BLaER1 (cell line): ENCODE data around the gene LYZL1.

Experiments
- H3K27ac ChIP-seq: shearing (Covaris generic); formaldehyde crosslinking; 2 replicates; pipeline ENCODE4 v1.8.1; 2022
- H3K27me3 ChIP-seq: shearing (Covaris generic); formaldehyde crosslinking; 2 replicates; pipeline ENCODE4 v1.8.1; 2022
- H3K36me3 ChIP-seq: shearing (Covaris generic); formaldehyde crosslinking; 2 replicates; pipeline ENCODE4 v1.8.1; 2022
- H3K4me1 ChIP-seq: shearing (Covaris generic); formaldehyde crosslinking; 2 replicates; pipeline ENCODE4 v1.8.1; 2022
- H3K4me2 ChIP-seq: shearing (Covaris generic); formaldehyde crosslinking; 2 replicates; pipeline ENCODE4 v1.8.1; 2022
- H3K4me3 ChIP-seq: shearing (Covaris generic); formaldehyde crosslinking; 2 replicates; pipeline ENCODE4 v1.8.1; 2022
- H3K9ac ChIP-seq: shearing (Covaris generic); formaldehyde crosslinking; 2 replicates; pipeline ENCODE4 v1.8.1; 2022
- H3K9me3 ChIP-seq: shearing (Covaris generic); formaldehyde crosslinking; 2 replicates; pipeline ENCODE4 v1.8.1; 2022
- H4K20me1 ChIP-seq: shearing (Covaris generic); formaldehyde crosslinking; 2 replicates; pipeline ENCODE4 v1.8.1; 2022
- Cebpa-rat ChIP-seq: shearing (Covaris generic); IDR thresholded peaks from 2 replicates; pipeline ENCODE4 v1.8.1; 2022

The LYZL1 gene

DNA sequence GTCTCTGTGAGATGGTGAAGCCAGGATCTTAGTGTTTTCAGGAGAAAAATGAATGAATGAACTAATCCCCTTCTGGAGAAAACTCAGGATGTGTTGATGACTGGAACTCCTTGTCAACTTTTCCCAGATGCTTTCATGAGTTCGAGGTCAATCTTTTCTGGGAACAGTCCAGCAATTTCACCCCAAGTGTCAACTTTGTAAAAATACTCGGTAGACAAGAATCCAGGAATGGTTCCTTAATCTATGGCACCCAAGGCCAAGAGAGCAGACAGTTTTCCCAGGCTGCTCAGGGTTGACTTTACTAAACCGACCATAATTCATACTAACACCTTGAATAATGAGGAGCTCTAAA lies 31.1 kb upstream of the LYZL1 start:
- H3K4me3 ChIP-seq, result no peak overlapping the region
- no peak overlapping the region for H3K4me2 ChIP-seq
- H4K20me1 ChIP-seq, result no peaks in the 10 kb centered on the region
- H3K27me3 ChIP-seq, result no peaks in the 10 kb centered on the region
- TF ChIP-seq Cebpa-rat, result no peak
- H3K4me1 ChIP-seq, result peaks cover 32% of the 10 kb centered on the region
- H3K36me3 ChIP-seq, result no peaks in the 10 kb centered on the region
- no peak overlapping the region for H3K9ac ChIP-seq
- no peak overlapping the region for H3K27ac ChIP-seq
- peaks cover 6% of the 10 kb centered on the region; the same call in 1 of the 2 replicates for H3K9me3 ChIP-seq

DNA sequence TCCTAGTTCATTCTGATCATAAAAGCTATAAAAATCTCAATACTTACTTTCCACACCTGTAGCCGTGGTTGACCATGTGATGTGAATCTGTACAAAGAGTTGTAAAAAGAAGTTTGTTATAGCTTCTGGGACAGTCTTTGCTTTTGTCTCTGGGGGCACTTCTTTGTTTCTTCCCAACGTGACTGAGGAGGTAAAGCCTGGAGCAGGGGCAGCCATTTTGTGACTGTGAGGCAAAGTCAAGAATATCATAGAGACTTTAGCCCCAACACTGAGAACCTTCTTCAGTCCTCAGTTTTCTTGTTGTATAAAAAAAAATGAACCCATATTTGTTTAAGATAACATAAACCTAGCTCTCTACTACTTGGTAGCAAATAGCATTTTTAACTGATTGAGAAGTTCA lies 29.4 kb upstream of the LYZL1 start:
- no peaks in the 10 kb centered on the region for H3K27me3 ChIP-seq
- H3K9ac ChIP-seq, result no peak overlapping the region
- H3K27ac ChIP-seq, result no peak overlapping the region
- peaks cover 11% of the 10 kb centered on the region for H3K9me3 ChIP-seq
- H3K4me3 ChIP-seq, result no peak overlapping the region
- no peaks in the 10 kb centered on the region for H3K36me3 ChIP-seq
- H3K4me1 ChIP-seq, result peaks cover 14% of the 10 kb centered on the region
- no peak overlapping the region for H3K4me2 ChIP-seq
- no peaks in the 10 kb centered on the region for H4K20me1 ChIP-seq
- TF ChIP-seq Cebpa-rat, result no peak

DNA sequence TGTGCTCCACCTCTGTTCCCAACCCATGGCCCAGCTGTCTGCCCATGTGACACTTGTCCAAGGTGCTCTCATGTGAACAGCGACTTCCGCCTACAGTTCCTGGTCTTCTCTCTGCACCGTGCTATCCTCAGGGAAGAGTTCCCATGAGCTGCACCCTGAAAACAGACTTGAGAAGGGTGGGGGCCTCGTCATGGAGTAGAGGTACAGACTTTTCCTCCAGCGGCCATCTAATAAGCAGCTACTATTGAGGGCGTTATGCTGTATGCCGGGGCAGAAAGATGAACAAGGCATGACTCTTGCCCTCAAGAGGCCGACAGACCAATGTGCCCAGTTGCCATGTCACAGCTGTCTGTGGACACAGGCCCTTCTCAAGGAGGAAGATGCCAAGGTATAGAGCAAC lies 25.4 kb upstream of the LYZL1 start:
- no peak for TF ChIP-seq Cebpa-rat
- Histone ChIP-seq H4K20me1 (no peaks in the 10 kb centered on the region), H3K27ac (no peak overlapping the region), H3K4me2 (no peak overlapping the region), H3K9ac (no peak overlapping the region), H3K27me3 (no peaks in the 10 kb centered on the region), H3K4me3 (no peak overlapping the region), H3K9me3 (peaks cover 11% of the 10 kb centered on the region), H3K36me3 (no peaks in the 10 kb centered on the region), H3K4me1 (no peaks in the 10 kb centered on the region)

DNA sequence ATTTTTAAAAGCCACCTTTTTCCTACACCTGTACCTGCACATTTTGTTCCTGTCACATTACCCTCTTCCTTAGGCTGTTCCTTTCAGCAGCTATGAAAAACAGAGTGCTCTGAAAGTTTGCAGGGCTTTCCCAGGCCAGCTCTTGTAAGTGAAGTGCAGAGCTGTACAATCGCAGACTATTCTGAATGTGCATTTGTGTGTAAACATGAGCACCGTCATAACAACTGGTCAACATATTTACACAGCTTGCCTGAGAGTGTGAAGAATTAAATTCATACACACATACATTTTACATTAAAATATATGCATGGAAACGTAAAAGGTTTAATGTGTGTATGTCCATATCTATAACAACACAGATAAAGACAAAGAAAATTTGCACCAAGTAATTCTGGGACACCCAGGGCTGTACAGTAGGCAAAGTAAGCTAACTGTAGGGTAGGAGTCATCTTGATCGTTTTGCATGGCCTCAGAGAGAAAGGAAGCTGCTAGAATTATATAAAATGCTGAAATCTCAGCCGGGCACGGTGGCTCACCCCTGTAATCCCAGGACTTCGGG lies 23.6 kb upstream of the LYZL1 start:
- Histone ChIP-seq H3K4me3 (no peak overlapping the region), H3K4me1 (no peaks in the 10 kb centered on the region), H3K27me3 (no peaks in the 10 kb centered on the region), H3K9ac (no peak overlapping the region), H3K27ac (no peak overlapping the region), H3K9me3 (peaks cover 11% of the 10 kb centered on the region), H4K20me1 (no peaks in the 10 kb centered on the region), H3K36me3 (no peaks in the 10 kb centered on the region), H3K4me2 (no peak overlapping the region)
- no peak for TF ChIP-seq Cebpa-rat

DNA sequence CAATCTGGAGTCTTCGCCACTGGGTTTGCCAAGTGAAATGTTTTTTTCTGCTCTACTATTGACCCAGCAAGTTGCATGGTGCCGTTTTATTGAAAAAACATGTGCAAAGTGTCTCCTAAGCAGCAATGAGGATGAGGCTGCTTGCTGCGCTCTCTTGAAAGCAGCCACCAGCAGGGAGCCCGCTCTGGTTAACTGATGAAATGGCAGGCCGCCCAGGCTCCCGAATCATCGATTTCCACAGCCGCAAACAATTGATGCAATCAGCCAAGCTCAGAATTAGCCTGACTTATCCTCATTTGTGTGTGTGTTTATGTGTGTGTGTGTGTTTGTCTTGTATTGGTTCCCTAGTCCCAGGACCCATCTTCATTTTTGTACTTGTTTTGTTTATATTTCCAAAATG lies 22.2 kb upstream of the LYZL1 start:
- Histone ChIP-seq H3K27me3 (no peaks in the 10 kb centered on the region), H3K27ac (no peak overlapping the region), H3K9ac (no peak overlapping the region), H3K4me3 (no peak overlapping the region), H3K36me3 (no peaks in the 10 kb centered on the region), H3K4me2 (no peak overlapping the region), H3K9me3 (peaks cover 9% of the 10 kb centered on the region), H3K4me1 (no peaks in the 10 kb centered on the region), H4K20me1 (no peaks in the 10 kb centered on the region)
- TF ChIP-seq Cebpa-rat, result no peak

DNA sequence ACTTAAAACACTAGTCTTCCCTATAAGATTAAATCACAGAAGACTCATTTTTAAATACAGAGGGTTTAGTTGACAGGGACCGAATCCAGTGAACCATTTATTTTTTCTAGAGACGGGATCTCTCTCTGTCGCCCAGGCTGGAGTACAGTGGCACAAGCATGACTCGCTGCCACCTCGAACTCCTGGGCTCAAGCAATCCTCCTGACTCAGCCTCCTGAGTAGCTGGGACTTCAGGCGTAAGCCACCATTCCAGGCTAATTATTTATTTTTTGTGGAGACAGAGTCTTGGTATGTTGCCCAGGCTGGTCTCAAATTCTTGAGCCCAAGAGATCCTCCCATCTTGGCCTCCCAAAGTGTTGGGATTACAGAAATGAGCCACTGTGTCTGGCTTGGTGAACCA lies 20.9 kb upstream of the LYZL1 start:
- H3K4me3 ChIP-seq, result no peak overlapping the region
- TF ChIP-seq Cebpa-rat, result no peak

DNA sequence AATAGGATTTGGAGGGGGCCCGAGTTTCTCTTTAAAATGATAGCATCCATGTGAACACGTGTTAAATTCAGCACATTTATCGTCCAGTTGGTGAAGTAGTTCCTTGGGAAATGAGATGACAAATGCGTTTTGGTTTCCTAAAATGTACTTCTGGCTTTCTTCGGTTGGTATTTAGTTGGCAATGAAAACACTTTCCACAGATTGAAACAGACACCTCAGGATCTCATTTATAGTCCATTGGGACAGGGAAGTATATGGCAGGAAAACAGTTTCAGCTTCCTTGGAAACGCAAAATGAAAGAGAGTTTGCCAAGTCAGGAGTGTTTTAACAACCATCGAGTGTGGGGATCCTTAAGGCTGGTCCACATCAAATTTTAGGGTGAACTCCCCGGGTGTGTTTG lies 19.4 kb upstream of the LYZL1 start:
- Histone ChIP-seq H3K4me1 (no peaks in the 10 kb centered on the region), H3K9me3 (no peaks in the 10 kb centered on the region), H3K27me3 (no peaks in the 10 kb centered on the region), H3K4me3 (no peak overlapping the region), H3K9ac (no peak overlapping the region), H3K36me3 (no peaks in the 10 kb centered on the region), H3K4me2 (no peak overlapping the region), H3K27ac (no peak overlapping the region), H4K20me1 (no peaks in the 10 kb centered on the region)
- TF ChIP-seq Cebpa-rat, result no peak

More for the DNA sequence above, 20.9 kb upstream of the LYZL1 start:
- Histone ChIP-seq H3K9me3 (peaks cover 5% of the 10 kb centered on the region; the same call in 1 of the 2 replicates), H3K4me1 (no peaks in the 10 kb centered on the region), H3K9ac (no peak overlapping the region), H4K20me1 (no peaks in the 10 kb centered on the region), H3K36me3 (no peaks in the 10 kb centered on the region), H3K27me3 (no peaks in the 10 kb centered on the region), H3K4me2 (no peak overlapping the region), H3K27ac (no peak overlapping the region)

DNA sequence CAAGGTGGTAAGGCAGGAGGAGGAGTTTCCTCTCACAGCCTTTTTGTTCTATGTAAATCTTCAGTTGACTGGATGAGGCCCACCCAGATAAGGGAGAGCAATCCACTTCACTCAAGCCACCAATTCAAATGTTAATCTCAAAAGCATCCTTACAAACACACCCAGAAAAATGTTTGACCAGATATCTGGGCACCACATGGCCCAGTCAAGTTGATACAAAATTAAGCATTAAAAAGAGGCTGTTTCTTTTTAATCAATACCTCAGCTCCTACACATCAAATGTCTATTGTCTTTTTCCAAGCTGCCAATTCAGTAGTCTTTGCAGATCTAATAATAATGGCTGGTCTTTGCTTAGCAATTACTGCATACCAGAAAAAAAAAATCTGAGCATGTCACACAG lies 18.0 kb upstream of the LYZL1 start:
- Histone ChIP-seq H3K9ac (no peak overlapping the region), H3K4me1 (no peaks in the 10 kb centered on the region), H3K4me3 (no peak overlapping the region), H3K4me2 (no peak overlapping the region), H3K27me3 (no peaks in the 10 kb centered on the region), H4K20me1 (no peaks in the 10 kb centered on the region), H3K27ac (no peak overlapping the region), H3K36me3 (no peaks in the 10 kb centered on the region), H3K9me3 (no peaks in the 10 kb centered on the region)
- no peak for TF ChIP-seq Cebpa-rat

DNA sequence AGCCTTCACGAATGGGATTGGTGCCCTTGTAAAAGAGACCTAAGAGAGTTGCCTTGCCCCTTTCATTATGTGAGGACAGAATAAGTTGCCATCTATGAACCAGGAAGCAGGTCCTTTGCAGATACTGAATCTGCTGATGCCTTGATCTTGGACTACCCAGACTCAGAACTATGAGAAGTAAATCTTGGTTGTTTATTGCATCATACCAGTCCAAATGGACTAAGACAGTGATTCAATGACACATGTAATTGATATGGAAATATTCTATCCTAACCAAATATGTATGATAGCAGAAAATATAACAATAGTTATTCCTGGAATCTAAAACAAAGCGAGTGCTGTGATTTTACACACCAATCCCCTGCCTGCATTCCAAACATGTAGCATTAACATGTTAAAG lies 17.0 kb upstream of the LYZL1 start:
- H3K4me3 ChIP-seq, result no peak overlapping the region
- H3K27me3 ChIP-seq, result no peaks in the 10 kb centered on the region
- H3K36me3 ChIP-seq, result no peaks in the 10 kb centered on the region
- H3K9me3 ChIP-seq, result no peaks in the 10 kb centered on the region
- no peak for TF ChIP-seq Cebpa-rat
- H3K4me1 ChIP-seq, result no peaks in the 10 kb centered on the region
- H3K9ac ChIP-seq, result no peak overlapping the region
- no peaks in the 10 kb centered on the region for H4K20me1 ChIP-seq
- no peak overlapping the region for H3K27ac ChIP-seq
- H3K4me2 ChIP-seq, result no peak overlapping the region

DNA sequence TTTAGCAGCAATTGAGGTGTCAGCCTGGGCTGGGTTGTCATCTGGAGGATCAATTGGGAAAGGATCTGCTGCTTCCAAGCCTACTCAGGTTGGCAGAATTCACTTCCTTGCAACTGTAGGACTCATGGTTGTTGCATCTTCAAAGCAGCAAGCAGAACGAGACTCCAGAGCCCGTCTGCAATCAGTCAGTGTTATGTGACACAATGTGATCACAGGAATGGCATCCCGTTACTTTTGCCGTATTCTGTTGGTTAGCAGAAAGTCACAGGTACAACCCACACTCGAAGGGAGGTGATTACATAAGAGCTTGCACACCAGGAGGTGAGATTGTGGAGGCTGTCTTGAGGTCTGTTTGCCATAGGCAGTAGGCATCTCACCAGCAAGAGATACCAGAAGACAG lies 15.4 kb upstream of the LYZL1 start:
- Histone ChIP-seq H4K20me1 (no peaks in the 10 kb centered on the region), H3K4me1 (no peaks in the 10 kb centered on the region), H3K9me3 (no peaks in the 10 kb centered on the region), H3K36me3 (no peaks in the 10 kb centered on the region), H3K4me2 (no peak overlapping the region), H3K9ac (no peak overlapping the region), H3K27ac (no peak overlapping the region), H3K27me3 (no peaks in the 10 kb centered on the region), H3K4me3 (no peak overlapping the region)
- TF ChIP-seq Cebpa-rat, result no peak

DNA sequence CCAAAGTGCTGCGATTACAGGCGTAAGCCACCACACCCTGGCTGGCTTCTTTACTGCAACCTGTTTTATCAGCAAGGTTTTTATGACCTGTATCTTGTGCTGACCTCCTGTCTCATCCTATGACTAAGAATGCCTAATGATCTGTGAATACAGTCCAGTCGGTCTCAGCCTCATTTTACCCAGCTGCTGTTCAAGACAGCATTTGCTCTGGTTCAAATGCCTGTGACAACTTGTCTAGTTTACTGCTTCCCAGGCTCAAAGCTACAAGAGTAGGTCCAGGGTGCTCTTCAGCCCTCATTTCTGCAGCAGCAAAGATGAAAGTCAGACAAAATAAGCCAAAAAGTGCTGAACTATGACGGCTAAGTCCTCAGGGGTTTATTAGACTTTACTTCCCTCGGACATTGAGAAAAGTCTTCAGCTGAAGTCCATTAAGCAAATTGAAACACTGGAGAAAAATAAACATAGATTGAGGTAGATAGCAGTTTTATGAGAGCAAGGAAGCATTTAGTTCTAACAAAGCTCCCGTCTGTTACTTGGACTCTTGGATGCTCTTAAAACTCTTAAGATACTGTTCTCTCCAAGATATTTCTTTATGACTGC lies 12.5 kb upstream of the LYZL1 start:
- no peaks in the 10 kb centered on the region for H3K36me3 ChIP-seq
- H3K4me1 ChIP-seq, result no peaks in the 10 kb centered on the region
- H3K9me3 ChIP-seq, result no peaks in the 10 kb centered on the region
- no peak overlapping the region for H3K4me3 ChIP-seq
- H3K27me3 ChIP-seq, result no peaks in the 10 kb centered on the region
- TF ChIP-seq Cebpa-rat, result no peak
- no peak overlapping the region for H3K27ac ChIP-seq
- no peak overlapping the region for H3K4me2 ChIP-seq
- H3K9ac ChIP-seq, result no peak overlapping the region
- no peaks in the 10 kb centered on the region for H4K20me1 ChIP-seq
